GM12878 (cell line): ENCODE results near the gene PADI2.

Experiments
- BCLAF1 ChIP-seq: fragments of 450-650 bp; IDR thresholded peaks from 2 replicates; pipeline ENCODE4 v1.6.1; 2017; ENCODE audit warnings: antibody characterized with exemption, mild to moderate bottlenecking, moderate library complexity
- CTCF ChIP-seq, 3 experiments: IDR thresholded peaks in 2 of 3; conservative IDR thresholded peaks in 1 of 3; 2 replicates each; pipeline ENCODE4 v1.5.1; 2011; ENCODE audit warnings: low read depth in 3 of 3, low read length in 3 of 3, mild to moderate bottlenecking in 3 of 3, control low read depth in 2 of 3, moderate library complexity in 2 of 3, inconsistent platforms in 1 of 3, mixed read lengths in 1 of 3; ENCODE audit not compliant: control insufficient read depth in 2 of 3, insufficient read depth in 1 of 3; ENCODE audit errors: extremely low read depth in 1 of 3
- IKZF2 ChIP-seq, 2 experiments: fragments of 450-650 bp; IDR thresholded peaks; 2 replicates each; pipeline ENCODE4 v1.6.1; 2017; ENCODE audit warnings: mild to moderate bottlenecking in 2 of 2, moderate library complexity in 2 of 2
- MAX ChIP-seq: IDR thresholded peaks from 2 replicates; pipeline ENCODE4 v1.6.1; 2012; ENCODE audit warnings: low read depth, low read length, improper control_type of control experiment
- SUZ12 ChIP-seq: fragments of 200-600 bp; sonication (generic); IDR thresholded peaks from one replicate; pipeline ENCODE4 v1.6.1; 2018; ENCODE audit warnings: antibody characterized with exemption, mild to moderate bottlenecking; ENCODE audit not compliant: unreplicated experiment
- ZSCAN29 ChIP-seq: fragments of 450-650 bp; IDR thresholded peaks from 2 replicates; pipeline ENCODE4 v1.6.1; 2017; ENCODE audit warnings: mild to moderate bottlenecking, moderate library complexity

- TF ChIP-seq MAX (no peak), CTCF (IDR thresholded peaks at IDR 0.05 in 2 of 3, conservative IDR thresholded peaks at IDR 0.05 in 1 of 3; ENCODE audit: control insufficient read depth in 2 of 3, extremely low read depth in 1 of 3, insufficient read depth in 1 of 3, low read depth in 3 of 3, low read length in 3 of 3) (no peak), IKZF2 (IDR thresholded peaks at IDR 0.05) (no peak), ZSCAN29 (no peak), BCLAF1 (no peak), SUZ12 (no peak)
These were observed 66.6 kb downstream of the PADI2 start for GRCh38 chr1:17052641-17053040.
